HG03135 (cell line): ENCODE data around the gene MRGPRX1.
"Not testable (repeated sequence)": the region's sequence is repeated elsewhere in the genome, so short reads cannot be mapped to it uniquely, and the experiment has no call there.

Source experiments
- ATAC-seq: cut with Tn5 transposase; IDR thresholded peaks from one replicate; pipeline ENCODE4 v1.9.1; 2021; ENCODE audit warnings: mild to moderate bottlenecking, moderate library complexity; ENCODE audit not compliant: unreplicated experiment

The MRGPRX1 gene

GRCh38 chr11:18939314-18939713, at the start of gene MRGPRX1:
Gene MRGPRX1, minus strand, starts transcription at chr11:18939414. Its CDS starts 4,630 bp downstream, at chr11:18934784.
- ATAC-seq, result no peak

GRCh38 chr11:18987454-18988231, 48.4 kb upstream of the MRGPRX1 start:
- ATAC-seq, result no peak

- no peak for ATAC-seq
These were observed 47.5 kb upstream of the MRGPRX1 start for GRCh38 chr11:18986744-18987143.

GRCh38 chr11:18981897-18982296, 42.7 kb upstream of the MRGPRX1 start:
- no peak for ATAC-seq

- ATAC-seq, result no peak
These were observed 35.0 kb upstream of the MRGPRX1 start for GRCh38 chr11:18974192-18974591.

- ATAC-seq, result no peak
These were observed 33.1 kb upstream of the MRGPRX1 start for GRCh38 chr11:18972336-18972735.

GRCh38 chr11:18969720-18970119, 30.5 kb upstream of the MRGPRX1 start:
- no peak for ATAC-seq

GRCh38 chr11:18958221-18958910, 19.2 kb upstream of the MRGPRX1 start:
- ATAC-seq, result no peak

GRCh38 chr11:18956630-18957029, 17.4 kb upstream of the MRGPRX1 start:
- no peak for ATAC-seq

- ATAC-seq, result no peak
These were observed 3.1 kb downstream of the MRGPRX1 start for GRCh38 chr11:18936002-18936673.

- ATAC-seq, result no peak
These were observed 4.9 kb downstream of the MRGPRX1 start for GRCh38 chr11:18934195-18934814.

- ATAC-seq, result no peak
These were observed 11.5 kb downstream of the MRGPRX1 start for GRCh38 chr11:18927550-18928322.

- ATAC-seq, result not testable (repeated sequence)
These were observed 13.8 kb downstream of the MRGPRX1 start for GRCh38 chr11:18925426-18925825.

- ATAC-seq, result no peak
These were observed 26.3 kb downstream of the MRGPRX1 start for GRCh38 chr11:18912883-18913282.

GRCh38 chr11:18907391-18907790, 31.8 kb downstream of the MRGPRX1 start:
- no peak for ATAC-seq

- ATAC-seq, result not testable (repeated sequence)
These were observed 38.6 kb downstream of the MRGPRX1 start for GRCh38 chr11:18900637-18901036.

GRCh38 chr11:18900151-18900611, 39.0 kb downstream of the MRGPRX1 start:
- not testable (repeated sequence) for ATAC-seq

- not testable (repeated sequence) for ATAC-seq
These were observed 47.5 kb downstream of the MRGPRX1 start for GRCh38 chr11:18891712-18892111.

- ATAC-seq, result no peak
These were observed 48.6 kb downstream of the MRGPRX1 start for GRCh38 chr11:18890615-18891014.
